HG03066 (cell line): ENCODE results near the gene UTP3.
A peak's percentile ranks its signal among the peaks of the same experiment; 100 is the strongest.
"Not testable (repeated sequence)": the region's sequence is repeated elsewhere in the genome, so short reads cannot be mapped to it uniquely, and the experiment has no call there.

Experiments used
- ATAC-seq: cut with Tn5 transposase; IDR thresholded peaks from one replicate; pipeline ENCODE4 v1.9.1; 2021; ENCODE audit warnings: low read depth; ENCODE audit not compliant: unreplicated experiment

The UTP3 gene

GRCh38 chr4:70687821-70688794 lies at the start of gene UTP3:
Gene UTP3 (plus strand): TSS chr4:70688532. CDS start chr4:70688678, 146 bp downstream.
- ATAC-seq, result peak; percentile 93

- ATAC-seq, result no peak
Observed at GRCh38 chr4:70640192-70640591, 48.1 kb upstream of the UTP3 start.

GRCh38 chr4:70650741-70651140 lies 37.6 kb upstream of the UTP3 start:
- ATAC-seq, result not testable (repeated sequence)

GRCh38 chr4:70651864-70652506 lies 36.3 kb upstream of the UTP3 start:
- ATAC-seq, result no peak

GRCh38 chr4:70654605-70655011 lies 33.7 kb upstream of the UTP3 start:
- no peak for ATAC-seq

- ATAC-seq, result no peak
Observed at GRCh38 chr4:70657326-70657725, 31.0 kb upstream of the UTP3 start.

GRCh38 chr4:70658418-70658817 lies 29.9 kb upstream of the UTP3 start:
- no peak for ATAC-seq

GRCh38 chr4:70660106-70660505 lies 28.2 kb upstream of the UTP3 start:
- no peak for ATAC-seq

GRCh38 chr4:70661309-70661922 lies 26.9 kb upstream of the UTP3 start:
- peak; percentile 84 for ATAC-seq

GRCh38 chr4:70666369-70666768 lies 22.0 kb upstream of the UTP3 start, which contains the start of gene JCHAIN:
Gene JCHAIN (minus strand): TSS chr4:70666508. CDS start chr4:70666490, 18 bp downstream.
- peak; percentile 60 for ATAC-seq

- peak; percentile 53 for ATAC-seq
Observed at GRCh38 chr4:70667740-70668535, 20.4 kb upstream of the UTP3 start.

- ATAC-seq, result no peak
Observed at GRCh38 chr4:70670332-70671014, 17.9 kb upstream of the UTP3 start.

- no peak for ATAC-seq
Observed at GRCh38 chr4:70671091-70671490, 17.2 kb upstream of the UTP3 start.

- ATAC-seq, result no peak
Observed at GRCh38 chr4:70674191-70674590, 14.1 kb upstream of the UTP3 start.

- ATAC-seq, result no peak
Observed at GRCh38 chr4:70674731-70675130, 13.6 kb upstream of the UTP3 start.

- ATAC-seq, result no peak
Observed at GRCh38 chr4:70676554-70677090, 11.7 kb upstream of the UTP3 start.

GRCh38 chr4:70678383-70678999 lies 9.8 kb upstream of the UTP3 start:
- ATAC-seq, result peak; percentile 76

GRCh38 chr4:70680934-70681333 lies 7.4 kb upstream of the UTP3 start:
- ATAC-seq, result no peak

- peak; percentile 43 for ATAC-seq
Observed at GRCh38 chr4:70681704-70682103, 6.6 kb upstream of the UTP3 start.
